SK-MEL-5 (cell line): ENCODE measurements around the gene CDH4. TPM values are rescaled to one million over a fixed set of nuclear protein-coding genes. Genes with fewer than 3 reads are reported as not detected.

Experiments
- DNase-seq: peaks from one replicate; pipeline ENCODE4 v3.0.0-alpha.2; 2016; ENCODE audit warnings: low read depth, low spot score
- in situ Hi-C: cut with HindIII; loops from 2 replicates; pipeline ENCODE4 v1.10.0; 2016; ENCODE audit warnings: low sequenced_read_pairs, high pct_unique_total_duplicates, low pct_unique_long_range_greater_than_20kb
- total RNA-seq: library from RNA; depleted of rRNA; stranded (reverse); fragments of >200 nt; shearing (Covaris generic); gene quantifications from 2 replicates; pipeline ENCODE4 v1.2.3, GENCODE V29; 2014

CDH4 gene
- total RNA-seq, 1 experiment from 2014 or later, result not detected

- no peak for DNase-seq
- in situ Hi-C loops, result no loop called here
Observed at GRCh38 chr20:61718361-61719005, 466.4 kb downstream of the CDH4 start.

GRCh38 chr20:61719691-61720347 lies 467.8 kb downstream of the CDH4 start:
- no peak for DNase-seq
- in situ Hi-C loops, result no loop called here

GRCh38 chr20:61720348-61720696 lies 468.3 kb downstream of the CDH4 start:
- DNase-seq, result no peak
- in situ Hi-C loops, result no loop called here

GRCh38 chr20:61722146-61722678 lies 470.2 kb downstream of the CDH4 start:
- no peak for DNase-seq
- in situ Hi-C loops, result no loop called here

GRCh38 chr20:61723529-61724257 lies 471.6 kb downstream of the CDH4 start:
- in situ Hi-C loops, result no loop called here
- no peak for DNase-seq

GRCh38 chr20:61724376-61724775 lies 472.3 kb downstream of the CDH4 start:
- DNase-seq, result peak; percentile 58
- in situ Hi-C loops, result no loop called here

- no peak for DNase-seq
- in situ Hi-C loops, result no loop called here
Observed at GRCh38 chr20:61725145-61725544, 473.1 kb downstream of the CDH4 start.

GRCh38 chr20:61725966-61726365 lies 473.9 kb downstream of the CDH4 start:
- in situ Hi-C loops, result no loop called here
- no peak for DNase-seq

- in situ Hi-C loops, result no loop called here
- no peak for DNase-seq
Observed at GRCh38 chr20:61726979-61727378, 474.9 kb downstream of the CDH4 start.

GRCh38 chr20:61727761-61728160 lies 475.7 kb downstream of the CDH4 start:
- in situ Hi-C loops, result no loop called here
- DNase-seq, result no peak

GRCh38 chr20:61728326-61728725 lies 476.3 kb downstream of the CDH4 start:
- DNase-seq, result no peak
- in situ Hi-C loops, result no loop called here

GRCh38 chr20:61728786-61729770 lies 477.0 kb downstream of the CDH4 start:
- DNase-seq, result no peak
- in situ Hi-C loops, result no loop called here

- in situ Hi-C loops, result no loop called here
- DNase-seq, result no peak
Observed at GRCh38 chr20:61730631-61731362, 478.7 kb downstream of the CDH4 start.

GRCh38 chr20:61731363-61732181 lies 479.5 kb downstream of the CDH4 start:
- DNase-seq, result no peak
- in situ Hi-C loops, result no loop called here

- no peak for DNase-seq
Observed at GRCh38 chr20:61732511-61733210, 480.6 kb downstream of the CDH4 start.

GRCh38 chr20:61733216-61733615 lies 481.2 kb downstream of the CDH4 start:
- in situ Hi-C loops, result no loop called here
- DNase-seq, result no peak

More at GRCh38 chr20:61732511-61733210, 480.6 kb downstream of the CDH4 start:
- in situ Hi-C loops, result no loop called here
